Activated CD4-positive, alpha-beta memory T cell treated with anti-CD3 and anti-CD28 coated beads for 36 hours (primary cell): ENCODE data around the gene FAM181A. TPM values are rescaled to one million over a fixed set of nuclear protein-coding genes. Genes with fewer than 3 reads are reported as not detected.

Source experiments
- CTCF ChIA-PET: fragments of 350-600 bp; sonication (Branson Sonifier 250); formaldehyde crosslinking; loops from one replicate; lab custom pipeline; 2021; ENCODE audit warnings: antibody characterized with exemption, inconsistent platforms; lab: Charles Lee
- POLR2A ChIA-PET: fragments of 350-600 bp; sonication (Branson Sonifier 250); formaldehyde crosslinking; loops from one replicate; lab custom pipeline; 2021; ENCODE audit warnings: antibody characterized with exemption; lab: Charles Lee
- DNase-seq: peaks from one replicate; pipeline ENCODE4 v3.0.0-alpha.2; 2020
- H3K27ac Mint-ChIP-seq: one replicate; pipeline ENCODE4 v1.8.0; 2021; ENCODE audit warnings: mixed read lengths
- H3K27me3 Mint-ChIP-seq: one replicate; pipeline ENCODE4 v1.8.0; 2021; ENCODE audit warnings: mixed read lengths
- H3K36me3 Mint-ChIP-seq: one replicate; pipeline ENCODE4 v1.8.0; 2021; ENCODE audit warnings: mixed read lengths
- H3K4me1 Mint-ChIP-seq: one replicate; pipeline ENCODE4 v1.8.0; 2021; ENCODE audit warnings: low read depth, mixed read lengths
- H3K4me3 Mint-ChIP-seq: one replicate; pipeline ENCODE4 v1.8.0; 2021; ENCODE audit warnings: mild to moderate bottlenecking, mixed read lengths
- H3K9me3 Mint-ChIP-seq: one replicate; pipeline ENCODE4 v1.8.0; 2021; ENCODE audit warnings: mixed read lengths
- intact Hi-C: fragments of 100-400 bp; cut with micrococcal nuclease; formaldehyde crosslinking; loops from one replicate; pipeline ENCODE4 v1.15.1; 2023
- total RNA-seq, 2 experiments: library from RNA; stranded (reverse); gene quantifications; one replicate each; pipeline ENCODE4 v1.2.3, GENCODE V29; 2021

Gene FAM181A
- total RNA-seq, 2 experiments from 2014 or later: not detected

- POLR2A ChIA-PET: interaction anchor here (1.3 to 15.8 kb wide), 4 partner anchors 9 to 47 kb away, joined by 5 to 447 read pairs (median 6); partner anchors contain the start of gene ASB2
- H3K4me3 Mint-ChIP-seq: peak overlapping the region; percentile 83
- H3K36me3 Mint-ChIP-seq: peaks cover 56% of the 10 kb centered on the region
- CTCF ChIA-PET: interaction anchor here (0.6 to 19.1 kb wide), 8 partner anchors 9 to 75 kb away, joined by 3 to 318 read pairs (median 4); no protein-coding TSS in a partner anchor
- DNase-seq: peak; percentile 61
- H3K27ac Mint-ChIP-seq: peak overlapping the region; percentile 100
- no peaks in the 10 kb centered on the region for H3K9me3 Mint-ChIP-seq
- peaks cover 84% of the 10 kb centered on the region for H3K4me1 Mint-ChIP-seq
- intact Hi-C loops: loop anchor here (2.0 to 10.0 kb wide), 3 partner anchors 13 to 749 kb away; partner anchors contain the start of genes GON7 and UBR7
- no peaks in the 10 kb centered on the region for H3K27me3 Mint-ChIP-seq
Observed at GRCh38 chr14:93953739-93954515, 26.8 kb downstream of the FAM181A start.

GRCh38 chr14:93954516-93954830 lies 27.3 kb downstream of the FAM181A start:
- intact Hi-C loops: loop anchor here (2.0 to 10.0 kb wide), 3 partner anchors 14 to 750 kb away; partner anchors contain the start of genes GON7 and UBR7
- Mint-ChIP-seq H3K4me3 (peak overlapping the region; percentile 83), H3K36me3 (peaks cover 58% of the 10 kb centered on the region), H3K27me3 (no peaks in the 10 kb centered on the region), H3K4me1 (peaks cover 89% of the 10 kb centered on the region), H3K9me3 (no peaks in the 10 kb centered on the region), H3K27ac (peak overlapping the region; percentile 100)
- DNase-seq: no peak
- ChIA-PET POLR2A (interaction anchor here (1.5 to 15.8 kb wide), 5 partner anchors 14 to 46 kb away, joined by 3 to 447 read pairs (median 6); partner anchors contain the start of gene ASB2), CTCF (interaction anchor here (5.3 to 19.1 kb wide), 2 partner anchors 15 to 16 kb away, joined by 34 to 318 read pairs; no protein-coding TSS in a partner anchor)

GRCh38 chr14:93954900-93955849 lies 28.0 kb downstream of the FAM181A start:
- peak overlapping the region; percentile 100 for H3K27ac Mint-ChIP-seq
- POLR2A ChIA-PET: interaction anchor here (1.0 to 15.8 kb wide), 7 partner anchors 12 to 45 kb away, joined by 3 to 447 read pairs (median 6); partner anchors contain the start of gene ASB2
- no peaks in the 10 kb centered on the region for H3K27me3 Mint-ChIP-seq
- peaks cover 96% of the 10 kb centered on the region for H3K4me1 Mint-ChIP-seq
- peak; percentile 72 for DNase-seq
- no peaks in the 10 kb centered on the region for H3K9me3 Mint-ChIP-seq
- peak overlapping the region; percentile 83 for H3K4me3 Mint-ChIP-seq
- intact Hi-C loops: loop anchor here (1.0 to 10.0 kb wide), 4 partner anchors 8 to 750 kb away; partner anchors contain the start of genes GON7 and UBR7
- H3K36me3 Mint-ChIP-seq: peaks cover 55% of the 10 kb centered on the region
- CTCF ChIA-PET: interaction anchor here (0.8 to 19.1 kb wide), 7 partner anchors 15 to 181 kb away, joined by 3 to 318 read pairs (median 4); partner anchors contain the start of gene CCDC197

- ChIA-PET CTCF (interaction anchor here (0.6 to 19.1 kb wide), 8 partner anchors 14 to 63 kb away, joined by 3 to 318 read pairs (median 4); partner anchors contain the start of gene CCDC197), POLR2A (interaction anchor here (0.6 to 15.8 kb wide), 9 partner anchors 9 to 45 kb away, joined by 3 to 447 read pairs (median 5); partner anchors contain the start of gene ASB2)
- H3K27me3 Mint-ChIP-seq: no peaks in the 10 kb centered on the region
- intact Hi-C loops: loop anchor here (1.0 to 10.0 kb wide), 4 partner anchors 7 to 751 kb away; partner anchors contain the start of genes GON7 and UBR7
- H3K27ac Mint-ChIP-seq: peak overlapping the region; percentile 100
- H3K9me3 Mint-ChIP-seq: no peaks in the 10 kb centered on the region
- H3K4me1 Mint-ChIP-seq: peaks cover 95% of the 10 kb centered on the region
- H3K36me3 Mint-ChIP-seq: peaks cover 49% of the 10 kb centered on the region
- DNase-seq: no peak
- H3K4me3 Mint-ChIP-seq: peak overlapping the region; percentile 83
Observed at GRCh38 chr14:93955850-93956481, 28.8 kb downstream of the FAM181A start.

- intact Hi-C loops: loop anchor here (10.0 kb wide), 1 partner anchor 752 kb away; the partner anchor contains the start of genes GON7 and UBR7
- no peaks in the 10 kb centered on the region for H3K9me3 Mint-ChIP-seq
- POLR2A ChIA-PET: interaction anchor here (0.6 to 15.8 kb wide), 6 partner anchors 9 to 39 kb away, joined by 3 to 447 read pairs (median 4); partner anchors contain the start of gene ASB2
- H3K4me3 Mint-ChIP-seq: peak overlapping the region; percentile 83
- no peaks in the 10 kb centered on the region for H3K27me3 Mint-ChIP-seq
- CTCF ChIA-PET: interaction anchor here (1.0 to 19.1 kb wide), 6 partner anchors 13 to 44 kb away, joined by 3 to 318 read pairs (median 4); partner anchors contain the start of gene CCDC197
- DNase-seq: peak; percentile 42
- peaks cover 95% of the 10 kb centered on the region for H3K4me1 Mint-ChIP-seq
- H3K36me3 Mint-ChIP-seq: peaks cover 51% of the 10 kb centered on the region
- H3K27ac Mint-ChIP-seq: peak overlapping the region; percentile 100
Observed at GRCh38 chr14:93956514-93957332, 29.6 kb downstream of the FAM181A start.

- Mint-ChIP-seq H3K4me3 (peak overlapping the region; percentile 83), H3K36me3 (peaks cover 50% of the 10 kb centered on the region), H3K9me3 (no peaks in the 10 kb centered on the region), H3K27ac (peak overlapping the region; percentile 100), H3K4me1 (peaks cover 94% of the 10 kb centered on the region), H3K27me3 (no peaks in the 10 kb centered on the region)
- CTCF ChIA-PET: interaction anchor here (1.5 to 19.1 kb wide), 3 partner anchors 13 to 40 kb away, joined by 4 to 318 read pairs (median 5); partner anchors contain the start of gene CCDC197
- intact Hi-C loops: loop anchor here (10.0 kb wide), 1 partner anchor 753 kb away; the partner anchor contains the start of genes GON7 and UBR7
- POLR2A ChIA-PET: interaction anchor here (3.4 to 15.8 kb wide), 2 partner anchors 17 to 43 kb away, joined by 17 to 447 read pairs; partner anchors contain the start of gene ASB2
- no peak for DNase-seq
Observed at GRCh38 chr14:93957333-93957710, 30.2 kb downstream of the FAM181A start.

- peaks cover 94% of the 10 kb centered on the region for H3K4me1 Mint-ChIP-seq
- ChIA-PET CTCF (interaction anchor here (1.4 to 19.1 kb wide), 5 partner anchors 13 to 64 kb away, joined by 4 to 318 read pairs (median 76); partner anchors contain the start of gene ASB2), POLR2A (interaction anchor here (2.1 to 15.8 kb wide), 6 partner anchors 17 to 64 kb away, joined by 8 to 447 read pairs (median 16); partner anchors contain the start of gene ASB2)
- H3K4me3 Mint-ChIP-seq: peak overlapping the region; percentile 83
- peaks cover 48% of the 10 kb centered on the region for H3K36me3 Mint-ChIP-seq
- no peaks in the 10 kb centered on the region for H3K27me3 Mint-ChIP-seq
- peak overlapping the region; percentile 100 for H3K27ac Mint-ChIP-seq
- H3K9me3 Mint-ChIP-seq: no peaks in the 10 kb centered on the region
- intact Hi-C loops: loop anchor here (10.0 kb wide), 1 partner anchor 753 kb away; the partner anchor contains the start of genes GON7 and UBR7
- peak; percentile 37 for DNase-seq
Observed at GRCh38 chr14:93957751-93958566, 30.8 kb downstream of the FAM181A start.

- CTCF ChIA-PET: interaction anchor here (1.0 to 19.1 kb wide), 5 partner anchors 12 to 63 kb away, joined by 3 to 318 read pairs (median 76); partner anchors contain the start of gene ASB2
Observed at GRCh38 chr14:93958567-93959238, 31.6 kb downstream of the FAM181A start.

More at GRCh38 chr14:93958567-93959238, 31.6 kb downstream of the FAM181A start:
- peaks cover 49% of the 10 kb centered on the region for H3K36me3 Mint-ChIP-seq
- H3K4me3 Mint-ChIP-seq: peak overlapping the region; percentile 78
- no peak for DNase-seq
- no peaks in the 10 kb centered on the region for H3K27me3 Mint-ChIP-seq
- POLR2A ChIA-PET: interaction anchor here (0.6 to 15.8 kb wide), 12 partner anchors 10 to 1564 kb away, joined by 3 to 447 read pairs (median 8); partner anchors contain the start of genes ASB2, DDX24, IFI27L1 and OTUB2
- intact Hi-C loops: loop anchor here (1.0 to 10.0 kb wide), 3 partner anchors 19 to 754 kb away; partner anchors contain the start of genes GON7, OTUB2 and UBR7
- peaks cover 94% of the 10 kb centered on the region for H3K4me1 Mint-ChIP-seq
- peak overlapping the region; percentile 100 for H3K27ac Mint-ChIP-seq
- no peaks in the 10 kb centered on the region for H3K9me3 Mint-ChIP-seq
